Neural cell (in vitro differentiated cells): Measurements from ENCODE around the gene RASGEF1C. TPM values are rescaled to one million over a fixed set of nuclear protein-coding genes. Genes with fewer than 3 reads are reported as not detected.

Experiments used
- H2AFZ ChIP-seq: fragments of 200-600, 300-800 bp; sonication (generic), shearing (Covaris generic); 2 replicates; pipeline ENCODE4 v1.6.0; 2014; ENCODE audit warnings: low read depth, mild to moderate bottlenecking, antibody characterized with exemption, low read length, moderate library complexity
- H3F3A ChIP-seq: fragments of 200-600 bp; shearing (Covaris generic); 2 replicates; pipeline ENCODE4 v1.6.1; 2016; ENCODE audit warnings: mild to moderate bottlenecking, moderate library complexity, mixed read lengths, antibody characterized with exemption, low read length; ENCODE audit not compliant: insufficient read depth, poor library complexity, severe bottlenecking
- H3K27ac ChIP-seq: fragments of 200-600, 300-800 bp; sonication (generic), shearing (Covaris generic); 2 replicates; pipeline ENCODE4 v1.5.1; 2014; ENCODE audit warnings: mild to moderate bottlenecking, low read length, moderate library complexity
- H3K27me3 ChIP-seq: fragments of 300-800, 200-600 bp; sonication (generic), shearing (Covaris generic); 2 replicates; pipeline ENCODE4 v1.6.0; 2014; ENCODE audit warnings: mild to moderate bottlenecking, low read depth, low read length, moderate library complexity; ENCODE audit not compliant: insufficient read depth
- H3K36me3 ChIP-seq: fragments of 300-800, 200-600 bp; sonication (generic), shearing (Covaris generic); 2 replicates; pipeline ENCODE4 v1.5.1; 2014; ENCODE audit warnings: mild to moderate bottlenecking, antibody characterized with exemption, low read length, moderate library complexity; ENCODE audit not compliant: insufficient read depth
- H3K4me2 ChIP-seq: fragments of 300-800, 200-600 bp; sonication (generic), shearing (Covaris generic); 2 replicates; pipeline ENCODE4 v1.6.0; 2014; ENCODE audit warnings: mild to moderate bottlenecking, low read length
- H3K4me3 ChIP-seq: fragments of 300-800, 200-600 bp; sonication (generic), shearing (Covaris generic); 2 replicates; pipeline ENCODE4 v1.5.1; 2014; ENCODE audit warnings: mild to moderate bottlenecking, low read length, moderate library complexity
- H3K79me2 ChIP-seq: fragments of 200-600 bp; shearing (Covaris generic); replicated peaks from 2 replicates; pipeline ENCODE4 v1.6.0; 2014; ENCODE audit warnings: mild to moderate bottlenecking, low read length, moderate library complexity; ENCODE audit not compliant: insufficient read depth
- H3K9ac ChIP-seq: fragments of 300-800, 200-600 bp; sonication (generic), shearing (Covaris generic); 2 replicates; pipeline ENCODE4 v1.6.1; 2016; ENCODE audit warnings: mild to moderate bottlenecking, low read length, mixed read lengths
- H3K9me2 ChIP-seq: fragments of 200-600 bp; shearing (Covaris generic); 2 replicates; pipeline ENCODE4 v1.6.1; 2016; ENCODE audit warnings: mild to moderate bottlenecking, low read length, mixed read lengths; ENCODE audit not compliant: insufficient read depth
- H3K9me3 ChIP-seq: fragments of 200-600, 300-800 bp; sonication (generic), shearing (Covaris generic); 2 replicates; pipeline ENCODE4 v1.6.1; 2016; ENCODE audit warnings: mild to moderate bottlenecking, mixed run types, low read length, moderate library complexity, mixed read lengths
- H4K20me1 ChIP-seq: fragments of 200-600 bp; shearing (Covaris generic); 2 replicates; pipeline ENCODE4 v1.6.1; 2016; ENCODE audit warnings: mild to moderate bottlenecking, mixed run types; ENCODE audit not compliant: insufficient read depth
- CTCF ChIP-seq: fragments of 450-650 bp; IDR thresholded peaks from 2 replicates; pipeline ENCODE4 v1.5.1; 2014; ENCODE audit warnings: antibody characterized with exemption, mild to moderate bottlenecking, moderate library complexity; ENCODE audit not compliant: poor library complexity, severe bottlenecking
- EP300 ChIP-seq: fragments of 450-650 bp; conservative IDR thresholded peaks from 2 replicates; pipeline ENCODE4 v1.6.1; 2014; ENCODE audit warnings: antibody characterized with exemption, mild to moderate bottlenecking, moderate library complexity; ENCODE audit not compliant: poor library complexity, severe bottlenecking
- EZH2 ChIP-seq: fragments of 200-600, 300-800 bp; shearing (Covaris generic), sonication (generic); IDR thresholded peaks from 2 replicates; pipeline ENCODE4 v1.6.1; 2014; ENCODE audit warnings: antibody characterized with exemption, low read length, borderline replicate concordance, mild to moderate bottlenecking; ENCODE audit not compliant: insufficient read depth, poor library complexity, severe bottlenecking
- MXI1 ChIP-seq: fragments of 450-650 bp; conservative IDR thresholded peaks from 2 replicates; pipeline ENCODE4 v1.6.1; 2014; ENCODE audit warnings: antibody characterized with exemption, mild to moderate bottlenecking; ENCODE audit not compliant: poor library complexity, severe bottlenecking
- POLR2AphosphoS5 ChIP-seq: IDR thresholded peaks from 2 replicates; pipeline ENCODE4 v1.6.1; 2012
- RAD21 ChIP-seq: fragments of 450-650 bp; conservative IDR thresholded peaks from 2 replicates; pipeline ENCODE4 v1.6.1; 2014; ENCODE audit warnings: antibody characterized with exemption, mild to moderate bottlenecking, moderate library complexity
- REST ChIP-seq: IDR thresholded peaks from 2 replicates; pipeline ENCODE4 v1.6.1; 2012; ENCODE audit warnings: borderline replicate concordance
- TAF1 ChIP-seq: IDR thresholded peaks from 2 replicates; pipeline ENCODE4 v1.6.1; 2012; ENCODE audit warnings: low read depth
- polyA plus RNA-seq: library from polyadenylated mRNA; depleted of rRNA; stranded (reverse); fragments of >200 nt; gene quantifications from 2 replicates; pipeline ENCODE4 v1.2.3, GENCODE V29; 2014

Gene RASGEF1C
- polyA plus RNA-seq, 1 donor from 2014 or later, result 5.3 TPM

GRCh38 chr5:180180846-180181245, 28.2 kb downstream of the RASGEF1C start:
- H3K36me3 ChIP-seq, result no peaks in the 10 kb centered on the region
- no peak overlapping the region for H3K4me3 ChIP-seq
- H3F3A ChIP-seq, result no peaks in the 10 kb centered on the region
- TF ChIP-seq TAF1, result no peak
- no peak for TF ChIP-seq REST
- no peak for TF ChIP-seq CTCF
- TF ChIP-seq EP300, result no peak
- TF ChIP-seq EZH2, result no peak
- no peaks in the 10 kb centered on the region for H3K9me3 ChIP-seq
- H3K79me2 ChIP-seq, result no peaks in the 10 kb centered on the region
- no peak overlapping the region for H2AFZ ChIP-seq
- no peaks in the 10 kb centered on the region for H3K27me3 ChIP-seq
- H4K20me1 ChIP-seq, result no peaks in the 10 kb centered on the region
- H3K9ac ChIP-seq, result no peak overlapping the region
- H3K27ac ChIP-seq, result no peak overlapping the region
- H3K9me2 ChIP-seq, result no peaks in the 10 kb centered on the region
- H3K4me2 ChIP-seq, result no peak overlapping the region

GRCh38 chr5:180180421-180180820, 28.6 kb downstream of the RASGEF1C start:
- Histone ChIP-seq H3K4me3 (no peak overlapping the region), H4K20me1 (no peaks in the 10 kb centered on the region), H3K27ac (no peak overlapping the region), H2AFZ (no peak overlapping the region), H3K4me2 (no peak overlapping the region), H3K79me2 (no peaks in the 10 kb centered on the region), H3K27me3 (no peaks in the 10 kb centered on the region), H3F3A (no peaks in the 10 kb centered on the region), H3K9me3 (no peaks in the 10 kb centered on the region), H3K9ac (no peak overlapping the region), H3K9me2 (no peaks in the 10 kb centered on the region), H3K36me3 (no peaks in the 10 kb centered on the region)
- TF ChIP-seq POLR2AphosphoS5 (no peak), RAD21 (no peak), REST (no peak), TAF1 (no peak), MXI1 (no peak)
